HepG2 (cell line): ENCODE data around the gene ERF. TPM values are rescaled to one million over a fixed set of nuclear protein-coding genes. Genes with fewer than 3 reads are reported as not detected.

Source experiments
- ATF1 ChIP-seq: IDR thresholded peaks from 2 replicates; pipeline ENCODE4 v1.6.1; 2016; ENCODE audit warnings: mild to moderate bottlenecking, control low read depth
- BRCA1 ChIP-seq: sonication (generic); formaldehyde crosslinking; IDR thresholded peaks from 2 replicates; pipeline ENCODE4 v1.4.0; 2020; ENCODE audit warnings: missing genetic modification reagents
- FOXK1 ChIP-seq: sonication (generic); formaldehyde crosslinking; IDR thresholded peaks from 2 replicates; pipeline ENCODE4 v1.4.0; 2020; ENCODE audit warnings: low read depth, missing genetic modification reagents, borderline replicate concordance
- GRHL1 ChIP-seq: sonication (generic); formaldehyde crosslinking; conservative IDR thresholded peaks from 2 replicates; pipeline ENCODE4 v1.8.0; 2022; ENCODE audit warnings: missing genetic modification reagents
- MTERF4 ChIP-seq: sonication (generic); formaldehyde crosslinking; IDR thresholded peaks from 2 replicates; pipeline ENCODE4 v1.8.0; 2023; ENCODE audit warnings: mild to moderate bottlenecking, missing genetic modification reagents
- NFATC3 ChIP-seq: sonication (generic); formaldehyde crosslinking; IDR thresholded peaks from 2 replicates; pipeline ENCODE4 v1.5.1; 2020; ENCODE audit warnings: mild to moderate bottlenecking, missing genetic modification reagents
- NFE2 ChIP-seq: sonication (generic); formaldehyde crosslinking; IDR thresholded peaks from 2 replicates; pipeline ENCODE4 v1.4.0; 2020; ENCODE audit warnings: missing genetic modification reagents
- PHB2 ChIP-seq: fragments of 450-650 bp; IDR thresholded peaks from 2 replicates; pipeline ENCODE4 v1.6.1; 2018; ENCODE audit not compliant: partially characterized antibody
- PRDM4 ChIP-seq: sonication (generic); formaldehyde crosslinking; IDR thresholded peaks from 2 replicates; pipeline ENCODE4 v1.9.0; 2021; ENCODE audit warnings: missing genetic modification reagents, borderline replicate concordance
- SMARCE1 ChIP-seq: fragments of 450-650 bp; IDR thresholded peaks from 2 replicates; pipeline ENCODE4 v1.6.1; 2017; ENCODE audit warnings: borderline replicate concordance
- TRAFD1 ChIP-seq: sonication (generic); formaldehyde crosslinking; IDR thresholded peaks from 2 replicates; pipeline ENCODE4 v1.5.1; 2020; ENCODE audit warnings: missing genetic modification reagents, mild to moderate bottlenecking, borderline replicate concordance
- ZIK1 ChIP-seq: sonication (generic); formaldehyde crosslinking; IDR thresholded peaks from 2 replicates; pipeline ENCODE4 v1.5.0; 2020; ENCODE audit warnings: mild to moderate bottlenecking, low read depth, missing genetic modification reagents, borderline replicate concordance
- ZNF17 ChIP-seq: sonication (generic); formaldehyde crosslinking; IDR thresholded peaks from 2 replicates; pipeline ENCODE4 v1.5.0; 2020; ENCODE audit warnings: mild to moderate bottlenecking, missing genetic modification reagents
- ZNF225 ChIP-seq: sonication (generic); formaldehyde crosslinking; IDR thresholded peaks from 2 replicates; pipeline ENCODE4 v1.4.0; 2020; ENCODE audit warnings: mild to moderate bottlenecking, missing genetic modification reagents
- ZNF44 ChIP-seq: sonication (generic); formaldehyde crosslinking; IDR thresholded peaks from 2 replicates; pipeline ENCODE4 v1.5.1; 2020; ENCODE audit warnings: mild to moderate bottlenecking, missing genetic modification reagents
- ZSCAN22 ChIP-seq: sonication (generic); formaldehyde crosslinking; IDR thresholded peaks from 2 replicates; pipeline ENCODE4 v1.4.0; 2020; ENCODE audit warnings: mild to moderate bottlenecking, missing genetic modification reagents
- polyA plus RNA-seq, 8 experiments: library from polyadenylated mRNA; depleted of rRNA in 3 of 8; stranded (reverse) in 7 of 8; unstranded in 1 of 8; fragments of >200 nt; fragmentation: Illumina TruSeq in 4 of 8; extraction: Trizol in 4 of 8; gene quantifications; 2 replicates each; pipeline versions ENCODE4 v1.2.1 to v1.2.3, GENCODE V29; 2011 to 2016; ENCODE audit warnings: low read depth in 4 of 8, missing spikeins in 1 of 8, mixed read lengths in 1 of 8; ENCODE audit not compliant: insufficient read depth in 1 of 8
- total RNA-seq, 5 experiments: library from RNA; depleted of rRNA; stranded (reverse); fragments of >200 nt; fragmentation: Illumina TruSeq; extraction: Trizol; gene quantifications; 2 replicates each; pipeline ENCODE4 v1.2.3, GENCODE V29; 2016; ENCODE audit warnings: low read depth in 1 of 5
- TF ChIP-seq, protein P1 (sequence below): sonication (generic); formaldehyde crosslinking; IDR thresholded peaks from 2 replicates; pipeline ENCODE4 v1.4.0; 2020; ENCODE audit warnings: mild to moderate bottlenecking, low read depth, missing genetic modification reagents
- TF ChIP-seq, protein P2 (sequence below): sonication (generic); formaldehyde crosslinking; IDR thresholded peaks from 2 replicates; pipeline ENCODE4 v1.5.1; 2020; ENCODE audit warnings: missing genetic modification reagents, mild to moderate bottlenecking, borderline replicate concordance

The ERF gene
- total and polyA plus RNA-seq, 2 of the 13 experiments (the other 11 are each of a cell fraction or from before 2014, with no cell fraction given): 67.1 to 69.9 TPM

- TF ChIP-seq NFATC3 (CRISPR knock-in tag) (0 out of 2 replicates have a peak, but pooled peaks have one; percentile 36), ZNF44 (CRISPR knock-in tag) (no peak), FOXK1 (peak; percentile 83; the same call in 1 of the 2 replicates), ATF1 (peak; percentile 27; the same call in 1 of the 2 replicates), PRDM4 (CRISPR knock-in tag) (no peak), TRAFD1 (CRISPR knock-in tag) (no peak), GRHL1 (CRISPR knock-in tag) (no peak), SMARCE1 (no peak), ZNF225 (CRISPR knock-in tag) (no peak), PHB2 (no peak), ZNF17 (CRISPR knock-in tag) (no peak), BRCA1 (0 out of 2 replicates have a peak, but pooled peaks have one; percentile 69), NFE2 (CRISPR knock-in tag) (no peak), MTERF4 (no peak), ZSCAN22 (no peak), ZIK1 (CRISPR knock-in tag) (no peak)
- TF ChIP-seq, protein P1, sequence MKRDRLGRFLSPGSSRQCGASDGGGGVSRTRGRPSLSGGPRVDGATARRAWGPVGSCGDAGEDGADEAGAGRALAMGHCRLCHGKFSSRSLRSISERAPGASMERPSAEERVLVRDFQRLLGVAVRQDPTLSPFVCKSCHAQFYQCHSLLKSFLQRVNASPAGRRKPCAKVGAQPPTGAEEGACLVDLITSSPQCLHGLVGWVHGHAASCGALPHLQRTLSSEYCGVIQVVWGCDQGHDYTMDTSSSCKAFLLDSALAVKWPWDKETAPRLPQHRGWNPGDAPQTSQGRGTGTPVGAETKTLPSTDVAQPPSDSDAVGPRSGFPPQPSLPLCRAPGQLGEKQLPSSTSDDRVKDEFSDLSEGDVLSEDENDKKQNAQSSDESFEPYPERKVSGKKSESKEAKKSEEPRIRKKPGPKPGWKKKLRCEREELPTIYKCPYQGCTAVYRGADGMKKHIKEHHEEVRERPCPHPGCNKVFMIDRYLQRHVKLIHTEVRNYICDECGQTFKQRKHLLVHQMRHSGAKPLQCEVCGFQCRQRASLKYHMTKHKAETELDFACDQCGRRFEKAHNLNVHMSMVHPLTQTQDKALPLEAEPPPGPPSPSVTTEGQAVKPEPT: no peak
- TF ChIP-seq, protein P2, sequence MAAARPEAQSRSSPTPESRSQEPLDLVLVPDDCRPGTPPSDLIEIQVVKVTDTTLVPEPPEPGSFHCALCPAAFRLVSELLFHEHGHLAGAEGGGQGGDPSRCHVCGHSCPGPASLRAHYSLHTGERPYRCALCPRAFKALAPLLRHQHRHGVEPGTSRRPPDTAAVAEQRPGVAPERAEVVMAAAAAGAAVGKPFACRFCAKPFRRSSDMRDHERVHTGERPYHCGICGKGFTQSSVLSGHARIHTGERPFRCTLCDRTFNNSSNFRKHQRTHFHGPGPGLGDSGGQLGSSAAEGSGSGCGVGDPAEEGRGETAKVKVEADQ (CRISPR knock-in tag): peak; percentile 47; the same call in 1 of the 2 replicates
Measured at GRCh38 chr19:42217520-42218437, 37.1 kb downstream of the ERF start, which contains the start of gene DEDD2 (continued).
